DMS114 treated with DMSO at 0.1 percent for 48 hours (cell line): ENCODE measurements around the gene RBFOX2.
"Not testable (repeated sequence)": the region's sequence is repeated elsewhere in the genome, so short reads cannot be mapped to it uniquely, and the experiment has no call there.

Experiments used
- DNase-seq: peaks from one replicate; lab custom pipeline; 2025; ENCODE audit not compliant: unreplicated experiment; lab: John Stamatoyannopoulos, UW

Gene RBFOX2

DNA sequence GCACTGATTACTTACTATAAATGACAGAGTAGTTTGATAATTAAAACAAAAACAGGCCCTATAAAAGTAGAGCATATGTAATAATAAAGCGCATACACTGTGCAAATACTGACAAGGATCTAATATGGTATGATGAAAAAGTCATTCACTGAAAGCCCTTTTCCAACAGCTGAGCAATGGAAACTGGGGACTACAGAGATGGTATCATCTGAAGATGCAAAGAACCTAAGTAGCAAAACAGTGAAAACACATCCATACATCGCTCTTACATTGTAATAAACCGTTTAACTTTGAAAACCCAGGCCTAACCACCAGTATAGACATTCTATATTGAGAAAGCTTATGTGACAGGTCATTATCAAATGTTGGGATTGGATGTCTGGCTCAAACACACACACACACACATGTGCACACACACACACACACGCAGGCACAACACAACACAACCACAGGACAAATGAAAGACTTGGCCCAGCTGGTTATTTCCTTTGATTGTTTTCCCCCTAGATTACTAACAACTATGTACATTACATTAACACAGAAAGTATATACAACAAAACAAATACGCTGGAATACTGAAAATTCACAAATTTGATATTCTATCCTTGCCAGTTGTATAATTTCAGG lies 191.4 kb downstream of the RBFOX2 start:
- no peak for DNase-seq

DNA sequence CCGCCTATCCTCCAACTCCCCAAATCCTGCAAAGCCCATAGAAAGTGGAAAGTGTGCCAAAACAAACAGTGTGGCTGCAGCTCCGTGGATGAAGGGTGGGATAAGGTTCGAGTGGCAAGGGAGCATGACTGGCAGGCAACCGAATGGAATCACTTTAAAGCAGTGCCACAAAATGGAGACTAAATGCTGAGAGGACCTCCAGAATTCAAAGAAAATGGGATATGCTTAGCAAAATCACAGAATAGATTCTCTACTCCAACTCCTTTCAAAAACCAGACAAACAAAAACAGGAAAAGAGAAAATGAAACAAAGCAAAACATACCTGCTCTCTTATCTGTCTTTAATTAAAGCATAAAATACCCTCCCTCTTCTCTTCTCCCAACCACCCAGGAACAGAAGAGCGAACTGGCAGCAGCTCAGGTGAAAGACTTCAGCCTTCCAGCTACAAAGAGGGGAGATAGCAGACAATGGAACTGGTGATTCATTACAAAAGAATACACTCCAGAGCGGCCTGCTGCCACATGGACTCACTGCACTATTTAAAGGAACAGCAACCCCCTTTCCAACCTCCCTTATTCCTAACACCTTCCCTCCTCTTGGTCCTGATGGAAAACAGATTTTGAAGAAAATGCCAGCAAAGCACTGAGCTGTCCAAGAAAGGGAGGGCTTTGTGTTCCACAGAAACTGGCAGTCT lies 192.5 kb downstream of the RBFOX2 start:
- DNase-seq: no peak

DNA sequence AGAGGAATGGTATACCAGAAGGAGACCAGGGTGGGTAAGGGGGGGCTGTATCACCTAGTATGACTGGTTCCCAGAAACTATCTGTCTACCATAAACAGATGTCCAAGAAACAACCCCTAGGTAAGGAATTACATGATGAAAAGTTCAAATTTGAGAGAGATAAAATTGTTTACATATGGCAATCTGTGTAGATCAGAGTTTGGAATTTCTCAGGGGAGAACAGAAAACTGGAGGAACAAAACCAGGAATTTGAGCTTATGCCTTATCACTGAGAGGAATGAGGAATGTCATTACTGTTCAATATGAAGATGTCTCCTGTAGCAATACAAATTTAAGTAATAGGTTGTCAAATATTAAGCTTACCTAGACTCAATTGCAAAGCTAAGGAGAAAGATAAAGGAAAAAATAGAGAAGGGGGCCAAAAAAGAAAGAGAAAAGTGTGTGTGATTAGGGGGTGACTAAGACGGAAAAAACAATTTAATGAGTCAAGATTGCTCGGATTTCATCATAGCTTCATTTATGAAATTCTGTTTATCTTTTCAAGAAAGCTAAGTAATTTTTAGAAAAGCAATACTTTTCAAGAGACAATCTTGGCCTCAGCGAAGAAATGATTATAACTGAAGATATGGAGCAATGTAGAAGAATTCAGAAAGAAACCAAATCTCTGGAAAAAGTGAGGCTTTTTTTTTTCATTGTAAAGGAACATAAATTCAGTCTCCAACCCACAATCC lies 193.2 kb downstream of the RBFOX2 start:
- no peak for DNase-seq

DNA sequence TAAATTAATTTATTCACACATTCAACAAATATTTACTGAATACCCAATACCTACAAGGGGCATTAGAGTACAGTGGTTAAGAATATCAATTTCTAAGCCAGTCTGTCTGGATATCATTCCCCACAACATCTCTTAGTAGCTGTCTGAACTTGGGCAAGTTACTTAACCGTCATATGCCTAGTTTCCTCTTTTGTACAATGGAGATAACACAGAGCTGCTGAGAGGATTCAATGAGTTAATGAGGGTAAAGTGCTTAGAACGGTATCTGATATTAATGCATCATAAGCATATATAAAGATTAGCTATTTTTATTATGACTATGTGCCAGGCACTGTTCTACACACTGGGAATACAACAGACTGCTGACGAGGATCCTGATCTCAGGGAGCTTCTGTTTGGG lies 194.6 kb downstream of the RBFOX2 start:
- no peak for DNase-seq

DNA sequence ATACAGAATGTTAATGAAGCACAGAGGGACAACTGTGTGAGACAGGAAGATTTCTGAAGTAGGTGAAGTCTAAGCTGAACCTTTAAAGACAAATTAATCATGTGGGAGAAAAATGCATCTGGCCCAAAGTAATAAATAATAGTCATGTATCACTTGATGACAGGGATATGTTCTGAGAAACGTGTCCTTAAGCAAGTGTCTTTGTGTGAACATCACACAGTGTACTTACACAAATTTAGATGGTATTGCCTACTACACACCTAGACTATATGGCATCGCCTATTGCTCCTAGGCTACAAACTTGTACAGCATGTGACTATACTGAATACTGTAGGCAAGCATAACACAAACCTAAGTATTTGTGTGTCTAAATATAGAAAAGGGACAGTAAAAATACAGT lies 198.3 kb downstream of the RBFOX2 start:
- DNase-seq: no peak

DNA sequence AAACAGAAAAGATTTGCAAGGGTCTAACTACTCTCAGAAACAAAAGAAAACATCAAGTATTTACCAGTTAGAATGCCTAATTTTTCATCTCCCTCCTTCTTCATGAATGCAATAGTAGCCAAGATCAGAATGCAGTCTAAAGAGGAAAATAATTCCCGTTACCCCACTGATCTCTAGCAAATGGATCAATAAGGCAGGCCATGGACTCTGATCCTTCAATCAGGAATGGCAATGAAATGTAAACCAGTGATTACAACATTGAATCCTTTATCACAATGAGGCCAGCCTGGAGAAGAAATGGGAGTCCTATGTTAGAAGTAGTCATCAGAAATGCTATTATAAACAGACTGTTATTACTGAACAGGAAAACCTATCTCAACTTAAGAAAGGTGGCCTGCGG lies 204.4 kb downstream of the RBFOX2 start:
- no peak for DNase-seq

DNA sequence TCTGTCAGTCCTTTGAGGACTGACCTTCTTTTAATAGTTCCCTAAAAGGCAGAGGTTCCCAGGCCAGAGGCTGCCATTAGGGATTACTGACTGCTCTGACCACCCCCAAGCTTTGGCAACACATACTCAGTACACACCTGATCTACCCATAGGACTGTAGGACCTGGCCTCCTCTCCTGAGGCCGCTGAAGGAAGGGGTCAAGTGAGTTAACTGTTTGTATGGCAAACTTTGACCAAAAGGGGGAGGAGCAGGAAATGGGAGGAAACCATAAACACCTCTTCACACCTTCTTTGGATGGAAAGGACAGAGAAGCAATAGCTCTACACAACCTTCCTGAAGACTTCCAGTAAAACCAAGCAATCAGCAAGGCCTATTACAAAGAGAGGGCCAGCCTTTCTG lies 207.0 kb downstream of the RBFOX2 start:
- DNase-seq: no peak

DNA sequence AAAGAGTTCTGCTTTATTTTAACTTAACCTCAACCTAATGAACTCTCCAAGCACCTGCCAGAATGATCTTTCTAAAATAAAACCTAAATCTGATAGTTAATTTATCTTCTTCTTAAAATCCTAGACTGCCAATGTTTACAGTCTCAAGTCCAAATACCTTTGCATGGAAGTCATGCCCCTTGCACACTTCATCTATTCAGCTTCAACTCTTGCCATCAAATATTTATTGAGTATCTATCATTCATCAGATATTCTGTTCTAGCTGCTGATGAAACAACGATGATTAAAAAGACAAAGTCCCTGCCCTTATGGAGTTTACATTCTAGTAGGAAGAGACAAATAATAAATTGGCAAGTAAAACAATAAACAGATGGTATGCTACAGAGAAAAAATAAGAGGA lies 209.2 kb downstream of the RBFOX2 start:
- DNase-seq: no peak

DNA sequence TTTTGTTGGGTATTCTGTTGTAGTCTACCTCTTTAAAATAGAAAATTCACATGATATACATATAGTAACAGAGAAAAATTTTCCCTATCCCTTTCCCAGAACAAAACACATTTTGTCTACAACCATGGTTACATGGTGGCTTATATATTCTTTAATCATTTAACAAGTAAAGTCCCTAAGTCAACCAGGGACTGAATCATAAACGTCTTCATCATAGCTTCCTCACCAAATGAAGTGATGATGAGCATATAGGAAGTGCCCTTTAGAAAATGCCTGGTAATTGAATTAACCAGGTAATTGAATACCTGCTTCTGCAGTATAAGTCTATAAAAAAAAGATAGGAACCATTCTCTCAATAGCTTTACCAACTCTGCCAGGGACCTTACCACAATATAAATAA lies 209.7 kb downstream of the RBFOX2 start:
- no peak for DNase-seq

DNA sequence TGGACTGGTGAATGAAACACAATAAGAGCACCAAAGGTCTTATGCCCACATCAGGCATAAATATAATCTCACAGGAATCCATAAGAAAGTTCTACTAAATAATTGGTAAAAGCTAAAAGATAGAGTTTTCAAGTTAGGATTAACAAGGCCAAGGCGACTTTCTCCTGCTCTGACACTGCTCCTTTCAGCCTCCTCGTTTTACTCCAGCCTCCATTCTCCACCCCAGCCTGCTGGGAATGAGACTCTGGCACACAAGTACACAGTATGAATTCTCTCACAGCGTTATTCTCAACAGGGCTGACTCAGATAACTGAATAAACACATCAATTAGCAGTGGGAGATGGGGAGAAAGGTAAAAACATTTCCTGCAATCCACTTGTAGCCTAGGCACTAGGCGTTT lies 216.0 kb downstream of the RBFOX2 start:
- no peak for DNase-seq

DNA sequence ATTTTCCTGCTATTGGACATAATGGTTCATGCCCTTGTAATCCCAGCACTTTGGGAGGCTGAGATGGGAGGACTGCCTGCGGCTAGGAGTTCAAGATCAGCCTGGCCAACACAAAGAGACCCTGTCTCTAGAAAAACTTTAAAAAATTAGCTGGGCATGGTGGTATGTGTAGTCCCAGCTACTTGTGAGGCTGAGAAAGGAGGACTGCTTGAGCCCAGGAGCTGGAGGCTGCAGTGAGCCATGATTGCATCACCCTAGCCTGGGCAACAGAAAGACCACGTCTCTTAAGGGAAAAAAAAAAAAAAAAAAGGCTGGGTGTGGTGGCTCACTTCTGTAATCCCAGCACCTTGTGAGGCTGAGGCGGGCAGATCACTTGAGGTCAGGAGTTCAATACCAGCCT lies 217.0 kb downstream of the RBFOX2 start:
- DNase-seq: no peak

DNA sequence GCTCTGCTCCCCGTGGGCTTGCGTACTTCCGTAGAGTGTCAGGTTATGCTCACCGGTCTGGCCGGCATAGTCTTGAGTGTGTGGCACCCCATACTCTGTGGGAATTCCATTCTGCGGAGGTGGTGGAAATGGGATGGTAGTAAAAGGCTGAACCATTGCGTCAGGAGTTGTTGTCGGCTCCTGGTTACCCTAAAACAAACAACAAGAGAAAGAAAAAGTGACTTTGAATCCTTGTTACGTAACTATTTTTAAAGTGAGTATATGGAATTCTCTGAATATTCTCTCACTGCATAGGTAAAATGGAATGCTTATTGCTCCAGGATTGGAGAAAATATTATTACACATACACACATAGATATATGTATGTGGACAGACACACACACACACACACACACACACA lies 218.8 kb downstream of the RBFOX2 start:
- no peak for DNase-seq

DNA sequence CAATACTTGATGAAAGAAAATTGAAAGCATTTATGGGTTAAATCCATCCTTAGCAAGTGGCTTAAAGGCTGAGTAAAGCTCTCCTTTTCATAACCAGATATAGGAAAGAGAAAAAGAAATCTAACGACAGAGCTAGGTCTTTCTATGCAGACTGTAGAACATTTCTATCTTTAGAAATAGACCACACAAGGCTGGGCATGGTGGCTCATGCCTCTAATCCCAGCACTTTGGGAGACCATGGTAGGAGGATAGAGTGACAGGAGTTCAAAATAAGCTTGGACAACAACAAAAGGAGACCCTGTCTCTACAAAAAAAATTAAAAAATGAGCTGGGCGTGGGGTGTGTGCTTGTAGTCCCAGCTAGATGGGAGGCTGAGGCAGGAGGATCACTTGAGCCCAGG lies 220.2 kb downstream of the RBFOX2 start:
- DNase-seq: no peak

DNA sequence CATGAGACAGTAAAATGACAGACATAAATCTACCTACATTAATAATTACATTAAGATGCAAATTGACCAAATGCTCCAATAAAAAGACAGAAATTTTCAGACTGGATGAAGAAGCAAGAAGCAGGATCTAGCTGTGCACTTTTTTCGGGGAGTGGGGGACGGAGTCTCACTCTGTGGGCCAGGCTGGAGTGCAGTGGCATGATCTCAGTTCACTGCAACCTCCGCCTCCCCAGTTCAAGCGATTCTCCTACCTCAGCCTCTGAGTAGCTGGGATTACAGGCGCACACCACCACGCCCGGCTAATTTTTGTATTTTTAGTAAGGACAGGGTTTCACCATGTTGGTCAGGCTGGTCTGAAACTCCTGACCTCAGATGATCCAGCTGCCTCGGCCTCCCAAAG lies 222.0 kb downstream of the RBFOX2 start:
- not testable (repeated sequence) for DNase-seq

DNA sequence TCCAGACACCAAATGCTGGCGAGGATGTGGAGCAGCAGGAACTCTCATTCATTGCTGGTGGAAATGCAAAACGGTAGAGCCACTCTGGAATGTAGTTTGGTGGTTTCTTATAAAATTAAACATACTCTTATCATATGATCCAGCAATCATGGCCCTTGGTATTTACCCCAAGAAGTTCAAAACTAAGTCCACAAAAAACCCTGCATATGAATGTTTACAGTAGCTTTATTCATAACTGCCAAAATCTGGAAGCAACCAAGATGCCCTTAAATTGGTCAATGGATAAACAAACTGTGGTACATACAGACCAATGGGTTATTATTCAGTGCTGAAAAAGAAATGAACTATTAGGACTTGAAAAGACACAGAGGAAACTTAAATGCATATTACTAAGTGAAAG lies 223.2 kb downstream of the RBFOX2 start:
- no peak for DNase-seq

DNA sequence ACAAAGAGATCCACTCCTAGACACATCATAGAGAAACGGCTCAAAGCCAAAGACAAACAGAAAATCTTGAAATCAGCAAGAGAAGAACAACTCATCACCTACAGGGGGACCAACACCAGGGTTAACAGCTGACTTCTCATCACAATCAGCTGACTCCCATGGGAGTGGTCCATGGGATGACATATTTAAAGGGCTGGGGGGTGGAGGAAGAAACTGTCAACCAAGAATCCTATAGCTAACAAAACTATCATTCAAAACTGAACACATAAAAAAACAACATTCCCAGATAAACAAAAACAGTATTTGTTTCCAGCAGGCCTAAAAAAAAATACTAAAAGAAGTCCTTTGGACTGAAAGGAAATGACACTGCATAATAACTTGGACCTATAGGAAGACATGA lies 224.2 kb downstream of the RBFOX2 start:
- DNase-seq: no peak

DNA sequence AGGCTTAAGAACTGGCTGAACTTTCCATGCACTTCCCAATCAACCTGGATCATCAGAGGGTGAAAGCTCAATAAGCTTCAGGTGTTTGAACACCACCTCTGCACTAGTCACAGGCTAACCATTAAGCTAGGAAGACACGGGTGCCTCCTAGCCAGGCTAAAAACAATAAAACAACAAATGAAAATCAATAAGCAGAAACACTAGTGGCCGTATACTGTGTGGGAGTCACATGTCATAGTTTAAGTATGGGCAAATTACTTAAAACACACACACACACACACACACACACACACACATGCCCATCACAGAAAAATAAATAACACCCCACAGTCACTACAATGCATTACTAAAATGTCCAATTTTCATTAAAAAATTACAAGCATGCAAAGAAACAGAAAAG lies 225.7 kb downstream of the RBFOX2 start:
- no peak for DNase-seq

DNA sequence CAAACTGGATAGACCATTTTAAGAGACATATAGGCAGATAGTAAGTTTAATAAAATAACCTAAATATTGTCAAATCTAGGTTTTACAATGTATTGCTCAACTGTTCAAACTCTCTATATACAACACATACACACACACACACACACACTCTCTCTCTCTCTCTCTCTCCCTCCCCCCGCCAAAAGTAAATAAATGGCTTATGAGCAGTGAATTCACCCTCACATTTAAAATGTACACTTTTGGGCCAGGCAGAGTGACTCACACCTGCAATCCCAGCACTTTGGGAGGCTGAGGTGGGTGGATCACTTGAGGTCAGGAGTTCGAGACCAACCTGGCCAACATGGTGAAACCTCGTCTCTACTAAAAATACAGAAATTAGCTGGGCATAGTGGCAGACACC lies 227.3 kb downstream of the RBFOX2 start:
- not testable (repeated sequence) for DNase-seq

DNA sequence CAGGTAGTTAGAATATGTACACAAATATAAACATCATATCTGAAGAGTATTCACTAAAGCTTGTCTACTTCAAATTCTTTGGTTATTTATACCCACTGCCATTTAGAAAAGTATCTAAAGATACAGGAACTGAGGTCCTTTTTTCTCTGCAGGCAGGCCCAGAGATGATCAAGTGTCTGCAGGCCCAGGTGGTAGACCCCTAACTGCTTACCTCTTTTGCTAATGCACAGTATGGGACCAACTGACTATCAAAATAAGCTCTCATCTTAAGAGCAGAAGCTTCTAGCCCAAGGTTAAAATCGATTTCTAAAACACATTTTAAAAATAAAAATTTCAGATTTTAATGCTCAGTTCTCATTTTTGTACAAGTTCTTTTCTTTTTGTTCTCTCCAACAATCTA lies 229.5 kb downstream of the RBFOX2 start:
- DNase-seq: no peak

DNA sequence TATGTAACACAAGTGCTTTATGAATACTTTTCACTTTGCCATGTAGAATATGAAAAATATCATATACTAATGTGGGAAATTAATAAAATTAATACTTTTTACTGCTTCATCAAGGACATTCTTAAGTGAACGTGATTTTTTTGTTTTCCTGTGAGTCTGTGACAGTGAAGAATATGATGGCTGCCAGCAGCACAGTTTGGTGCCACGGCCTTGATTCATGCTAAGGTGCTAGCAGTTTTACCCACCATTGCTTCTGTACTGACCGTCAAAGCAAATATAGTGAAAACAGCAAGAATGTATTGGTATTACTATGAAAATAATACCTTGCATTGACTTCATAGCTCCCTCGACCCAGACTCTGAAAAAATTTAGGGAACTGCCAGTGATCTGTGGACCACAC lies 231.2 kb downstream of the RBFOX2 start:
- no peak for DNase-seq

DNA sequence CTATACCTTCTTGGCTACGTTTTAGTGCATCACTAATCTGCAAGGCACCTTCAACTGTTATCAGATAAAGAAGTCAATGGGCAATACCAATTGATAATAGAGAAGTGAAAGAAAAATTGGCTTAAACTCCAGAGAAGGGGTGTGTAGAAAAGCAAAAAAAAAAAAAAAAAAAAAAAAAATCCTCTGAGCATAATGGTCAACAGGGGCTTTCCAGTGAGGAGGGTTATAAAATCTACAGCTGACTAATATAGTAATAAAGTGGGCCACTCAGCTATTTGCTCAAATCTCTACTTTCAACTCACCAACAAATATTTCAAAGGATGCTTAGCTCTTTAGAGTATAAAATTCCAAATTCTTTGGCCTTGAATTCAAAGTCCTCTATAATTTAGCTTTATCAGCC lies 233.1 kb downstream of the RBFOX2 start:
- no peak for DNase-seq

DNA sequence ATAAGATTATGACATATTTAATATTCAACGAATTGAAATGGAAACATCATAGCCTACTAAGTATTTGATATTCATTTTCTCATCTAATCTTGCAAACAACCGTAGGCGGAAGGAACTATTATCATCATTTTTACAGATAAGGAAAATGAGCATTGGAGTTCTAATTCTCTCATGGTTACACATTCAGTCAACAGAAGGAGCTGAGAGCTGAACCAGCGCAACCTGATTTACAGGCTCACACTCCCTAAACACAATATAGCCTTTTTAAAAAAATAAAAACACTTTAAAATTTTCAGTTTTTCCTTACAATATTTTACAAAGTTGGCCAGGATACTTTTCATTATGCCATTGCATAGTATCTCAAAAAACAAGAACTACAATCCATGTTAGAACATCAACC lies 236.1 kb downstream of the RBFOX2 start:
- no peak for DNase-seq
